CD14-positive monocyte (primary cell): ENCODE results near the gene FRMD4A. TPM values are rescaled to one million over a fixed set of nuclear protein-coding genes. Genes with fewer than 3 reads are reported as not detected.

ENCODE experiments used
- DNase-seq, 3 donors: peaks; one replicate each; pipeline ENCODE4 v3.0.0-alpha.2; 2011 to 2022
- H2AFZ ChIP-seq: 2 replicates; pipeline ENCODE4 v1.6.0; 2012; ENCODE audit warnings: mild to moderate bottlenecking, low read depth, low read length, inconsistent platforms; ENCODE audit not compliant: insufficient read depth, poor library complexity, severe bottlenecking
- H3K27ac ChIP-seq, 2 donors: 1 replicate in 1 of 2; 2 replicates in 1 of 2; pipeline ENCODE4 v1.5.1; 2012 to 2013; ENCODE audit warnings: low read length in 2 of 2, control low read depth in 1 of 2, inconsistent platforms in 1 of 2, low read depth in 1 of 2, mild to moderate bottlenecking in 1 of 2
- H3K27me3 ChIP-seq, 2 donors: one replicate each; pipeline versions ENCODE4 v1.6.0 to v1.6.1; 2011 to 2013; ENCODE audit warnings: low read length in 2 of 2; ENCODE audit not compliant: control insufficient read depth in 2 of 2, insufficient read depth in 2 of 2
- H3K36me3 ChIP-seq, 2 donors: replicated peaks in 1 of 2; 1 replicate in 1 of 2; 2 replicates in 1 of 2; pipeline versions ENCODE4 v1.5.1 to v1.6.1; 2012 to 2013; ENCODE audit warnings: low read length in 2 of 2, control low read depth in 1 of 2, inconsistent platforms in 1 of 2, mild to moderate bottlenecking in 1 of 2; ENCODE audit not compliant: insufficient read depth in 2 of 2, control insufficient read depth in 1 of 2
- H3K4me1 ChIP-seq, 2 donors: 1 replicate in 1 of 2; 2 replicates in 1 of 2; pipeline versions ENCODE4 v1.5.1 to v1.6.1; 2012 to 2013; ENCODE audit warnings: low read length in 2 of 2, control low read depth in 1 of 2, inconsistent platforms in 1 of 2, mild to moderate bottlenecking in 1 of 2, moderate library complexity in 1 of 2; ENCODE audit not compliant: insufficient read depth in 2 of 2, control insufficient read depth in 1 of 2
- H3K4me2 ChIP-seq: replicated peaks from 2 replicates; pipeline ENCODE3; 2012; ENCODE audit warnings: low read length, moderate library complexity, mild to moderate bottlenecking; ENCODE audit not compliant: poor library complexity, severe bottlenecking; ENCODE audit errors: extremely low read depth
- H3K4me3 ChIP-seq, 3 experiments: fragments of 200-600 bp in 1 of 3; sonication (generic) in 1 of 3; replicated peaks in 1 of 3; 1 replicate in 2 of 3; 2 replicates in 1 of 3; pipeline ENCODE4 v1.5.1; 2011 to 2013; ENCODE audit warnings: low read length in 3 of 3, mild to moderate bottlenecking in 3 of 3, control low read depth in 2 of 3, low read depth in 2 of 3, inconsistent platforms in 1 of 3, moderate library complexity in 1 of 3
- H3K79me2 ChIP-seq: 2 replicates; pipeline ENCODE4 v1.6.0; 2012; ENCODE audit warnings: mild to moderate bottlenecking, control low read depth, inconsistent platforms, low read length, moderate library complexity; ENCODE audit not compliant: insufficient read depth
- H3K9ac ChIP-seq: 2 replicates; pipeline ENCODE4 v1.6.0; 2017; ENCODE audit warnings: low read length, mild to moderate bottlenecking; ENCODE audit not compliant: insufficient read depth, poor library complexity, severe bottlenecking
- H3K9me3 ChIP-seq, 2 donors: replicated peaks in 1 of 2; 1 replicate in 1 of 2; 2 replicates in 1 of 2; pipeline versions ENCODE4 v1.5.1 to v1.6.1; 2012 to 2013; ENCODE audit warnings: low read length in 2 of 2, control low read depth in 1 of 2; ENCODE audit not compliant: control insufficient read depth in 1 of 2, insufficient read depth in 1 of 2
- H4K20me1 ChIP-seq: 2 replicates; pipeline ENCODE4 v1.6.0; 2012; ENCODE audit warnings: mild to moderate bottlenecking, low read length, control low read depth, moderate library complexity; ENCODE audit not compliant: insufficient read depth
- H3K27ac Mint-ChIP-seq, 7 donors: one replicate each; pipeline ENCODE4 v1.8.0; 2020; ENCODE audit warnings: mild to moderate bottlenecking in 7 of 7, mixed read lengths in 7 of 7, moderate library complexity in 6 of 7, inconsistent platforms in 2 of 7
- H3K27me3 Mint-ChIP-seq, 3 donors: one replicate each; pipeline ENCODE4 v1.8.0; 2021 to 2022; ENCODE audit warnings: low read depth in 3 of 3, mild to moderate bottlenecking in 3 of 3, mixed read lengths in 3 of 3, moderate library complexity in 3 of 3, inconsistent platforms in 1 of 3
- H3K36me3 Mint-ChIP-seq, 2 donors: one replicate each; pipeline ENCODE4 v1.8.0; 2020; ENCODE audit warnings: mixed read lengths in 2 of 2, inconsistent platforms in 1 of 2, mild to moderate bottlenecking in 1 of 2
- H3K4me1 Mint-ChIP-seq: one replicate; pipeline ENCODE4 v1.8.0; 2020; ENCODE audit warnings: mild to moderate bottlenecking, mixed read lengths
- H3K4me3 Mint-ChIP-seq, 2 donors: one replicate each; pipeline ENCODE4 v1.8.0; 2020; ENCODE audit warnings: mild to moderate bottlenecking in 2 of 2, mixed read lengths in 2 of 2, moderate library complexity in 1 of 2
- H3K9me3 Mint-ChIP-seq, 7 donors: one replicate each; pipeline ENCODE4 v1.8.0; 2020 to 2022; ENCODE audit warnings: mixed read lengths in 7 of 7, mild to moderate bottlenecking in 6 of 7, moderate library complexity in 6 of 7, inconsistent platforms in 2 of 7
- WGBS: methylation state at CpG from one replicate; pipeline ENCODE4 v1.1.5; 2013; ENCODE audit warnings: missing lambda C conversion rate; ENCODE audit not compliant: insufficient coverage; 5-methylcytosine and 5-hydroxymethylcytosine counted together
- intact Hi-C, 2 donors: fragments of 100-400 bp; cut with micrococcal nuclease; formaldehyde crosslinking; loops; one replicate each; pipeline versions ENCODE4 v1.15.0 to v1.15.1; 2023
- polyA plus RNA-seq, 3 donors: library from polyadenylated mRNA; depleted of rRNA in 1 of 3; unstranded in 2 of 3; stranded (reverse) in 1 of 3; fragments of 300-500 nt in 2 of 3; fragments of >200 nt in 1 of 3; fragmentation: Illumina TruSeq in 2 of 3; gene quantifications; 1 replicate in 2 of 3; 2 replicates in 1 of 3; pipeline ENCODE4 v1.2.3, GENCODE V29; 2012 to 2021
- TF ChIP-seq, protein P1 (sequence below): fragments of 200-600 bp; IDR thresholded peaks from one replicate; pipeline ENCODE4 v1.8.0; 2022; ENCODE audit warnings: antibody characterized with exemption, mild to moderate bottlenecking

The FRMD4A gene
- polyA plus RNA-seq, 3 donors: 0.12 TPM; not detected in 2

GRCh38 chr10:13672548-13672947 lies 658.2 kb downstream of the FRMD4A start:
- WGBS: 100% methylated on average over 3 of the region's 7 CpGs
- H3K4me1 Mint-ChIP-seq: peaks cover 2% of the 10 kb centered on the region
- no peaks in the 10 kb centered on the region for H3K4me1 ChIP-seq

DNA sequence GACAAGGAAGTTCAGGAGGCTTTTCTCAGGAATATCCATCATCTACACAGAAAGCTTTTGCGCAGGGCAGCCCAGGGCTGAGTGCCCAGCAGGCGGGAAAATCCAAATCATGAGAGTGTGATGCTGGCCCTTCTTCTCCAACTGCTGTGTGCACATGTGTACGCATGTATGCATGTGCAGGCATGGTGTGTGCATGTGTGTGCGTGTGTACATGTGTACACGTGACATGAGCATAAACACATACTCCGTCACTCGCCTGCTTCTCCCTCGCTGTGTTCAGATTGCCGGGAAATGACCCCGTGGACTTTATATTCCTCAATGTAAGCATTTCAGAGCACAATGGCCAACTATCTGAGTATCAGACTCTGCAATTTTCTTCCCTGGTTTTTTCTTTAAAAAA lies 658.8 kb downstream of the FRMD4A start:
- H3K27me3 ChIP-seq: no peaks in the 10 kb centered on the region
- TF ChIP-seq, protein P1, sequence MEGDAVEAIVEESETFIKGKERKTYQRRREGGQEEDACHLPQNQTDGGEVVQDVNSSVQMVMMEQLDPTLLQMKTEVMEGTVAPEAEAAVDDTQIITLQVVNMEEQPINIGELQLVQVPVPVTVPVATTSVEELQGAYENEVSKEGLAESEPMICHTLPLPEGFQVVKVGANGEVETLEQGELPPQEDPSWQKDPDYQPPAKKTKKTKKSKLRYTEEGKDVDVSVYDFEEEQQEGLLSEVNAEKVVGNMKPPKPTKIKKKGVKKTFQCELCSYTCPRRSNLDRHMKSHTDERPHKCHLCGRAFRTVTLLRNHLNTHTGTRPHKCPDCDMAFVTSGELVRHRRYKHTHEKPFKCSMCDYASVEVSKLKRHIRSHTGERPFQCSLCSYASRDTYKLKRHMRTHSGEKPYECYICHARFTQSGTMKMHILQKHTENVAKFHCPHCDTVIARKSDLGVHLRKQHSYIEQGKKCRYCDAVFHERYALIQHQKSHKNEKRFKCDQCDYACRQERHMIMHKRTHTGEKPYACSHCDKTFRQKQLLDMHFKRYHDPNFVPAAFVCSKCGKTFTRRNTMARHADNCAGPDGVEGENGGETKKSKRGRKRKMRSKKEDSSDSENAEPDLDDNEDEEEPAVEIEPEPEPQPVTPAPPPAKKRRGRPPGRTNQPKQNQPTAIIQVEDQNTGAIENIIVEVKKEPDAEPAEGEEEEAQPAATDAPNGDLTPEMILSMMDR: no peak
- no peaks in the 10 kb centered on the region for H3K36me3 ChIP-seq
- no peak overlapping the region for H3K27ac Mint-ChIP-seq
- H3K27me3 Mint-ChIP-seq: peaks cover 0 to 2% (median 2%) of the 10 kb centered on the region in 3 donors
- no peaks in the 10 kb centered on the region for H4K20me1 ChIP-seq
- H3K36me3 Mint-ChIP-seq: no peaks in the 10 kb centered on the region
- no peak overlapping the region for H3K4me3 Mint-ChIP-seq
- H2AFZ ChIP-seq: no peak overlapping the region
- H3K9me3 Mint-ChIP-seq: no peaks in the 10 kb centered on the region
- H3K9me3 ChIP-seq: no peaks in the 10 kb centered on the region
- H3K27ac ChIP-seq: no peak overlapping the region
- H3K4me1 ChIP-seq: no peaks in the 10 kb centered on the region
- H3K9ac ChIP-seq: no peak overlapping the region
- DNase-seq: no peak
- H3K4me3 ChIP-seq: no peak overlapping the region
- H3K79me2 ChIP-seq: no peaks in the 10 kb centered on the region
- H3K4me2 ChIP-seq: no peak overlapping the region
- intact Hi-C loops: no loop called here
- peaks cover 2% of the 10 kb centered on the region for H3K4me1 Mint-ChIP-seq
- WGBS: 97% methylated on average over 5 of the region's 10 CpGs

More at GRCh38 chr10:13672548-13672947, 658.2 kb downstream of the FRMD4A start:
- no peak overlapping the region for H3K9ac ChIP-seq
- H3K4me3 ChIP-seq: no peak overlapping the region
- intact Hi-C loops: no loop called here
- TF ChIP-seq, protein P1: no peak
- no peak overlapping the region for H3K4me2 ChIP-seq
- H3K9me3 Mint-ChIP-seq: no peaks in the 10 kb centered on the region
- H2AFZ ChIP-seq: no peak overlapping the region
- no peaks in the 10 kb centered on the region for H4K20me1 ChIP-seq
- no peak overlapping the region for H3K4me3 Mint-ChIP-seq
- no peak for DNase-seq
- H3K27me3 Mint-ChIP-seq: peaks cover 0 to 2% (median 2%) of the 10 kb centered on the region in 3 donors
- no peaks in the 10 kb centered on the region for H3K27me3 ChIP-seq
- no peaks in the 10 kb centered on the region for H3K9me3 ChIP-seq
- H3K36me3 ChIP-seq: no peaks in the 10 kb centered on the region
- H3K27ac ChIP-seq: no peak overlapping the region
- no peak overlapping the region for H3K27ac Mint-ChIP-seq
- H3K36me3 Mint-ChIP-seq: no peaks in the 10 kb centered on the region
- H3K79me2 ChIP-seq: no peaks in the 10 kb centered on the region
